LNCAP (cell line): ENCODE results near the gene NEK11.
A peak's percentile ranks its signal among the peaks of the same experiment; 100 is the strongest.

Experiments
- TF ChIP-seq, protein P1 (sequence below): fragments of 450-650 bp; IDR thresholded peaks from 2 replicates; pipeline ENCODE4 v1.5.1; 2017; ENCODE audit warnings: mild to moderate bottlenecking

Gene NEK11

DNA sequence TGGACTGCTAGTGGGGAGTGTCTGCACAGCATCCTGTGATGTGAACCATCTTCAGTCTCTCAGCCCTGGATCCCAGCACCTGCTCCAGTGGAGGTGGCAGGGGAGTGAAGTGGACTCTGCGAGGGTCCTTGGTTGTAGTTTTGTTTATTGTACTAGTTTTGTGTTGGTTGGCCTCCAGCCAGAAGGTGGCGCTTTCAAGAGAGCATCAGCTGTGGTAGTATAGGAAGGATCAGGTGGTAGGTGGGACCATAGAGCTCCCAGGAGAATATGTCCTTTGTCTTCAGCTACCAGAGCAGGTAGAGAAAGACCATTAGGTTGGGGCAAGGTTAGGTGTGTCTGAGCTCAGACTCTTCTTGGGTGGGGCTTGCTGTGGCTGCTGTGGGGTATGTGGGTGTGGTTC lies 20.9 kb downstream of the NEK11 start:
- TF ChIP-seq, protein P1, sequence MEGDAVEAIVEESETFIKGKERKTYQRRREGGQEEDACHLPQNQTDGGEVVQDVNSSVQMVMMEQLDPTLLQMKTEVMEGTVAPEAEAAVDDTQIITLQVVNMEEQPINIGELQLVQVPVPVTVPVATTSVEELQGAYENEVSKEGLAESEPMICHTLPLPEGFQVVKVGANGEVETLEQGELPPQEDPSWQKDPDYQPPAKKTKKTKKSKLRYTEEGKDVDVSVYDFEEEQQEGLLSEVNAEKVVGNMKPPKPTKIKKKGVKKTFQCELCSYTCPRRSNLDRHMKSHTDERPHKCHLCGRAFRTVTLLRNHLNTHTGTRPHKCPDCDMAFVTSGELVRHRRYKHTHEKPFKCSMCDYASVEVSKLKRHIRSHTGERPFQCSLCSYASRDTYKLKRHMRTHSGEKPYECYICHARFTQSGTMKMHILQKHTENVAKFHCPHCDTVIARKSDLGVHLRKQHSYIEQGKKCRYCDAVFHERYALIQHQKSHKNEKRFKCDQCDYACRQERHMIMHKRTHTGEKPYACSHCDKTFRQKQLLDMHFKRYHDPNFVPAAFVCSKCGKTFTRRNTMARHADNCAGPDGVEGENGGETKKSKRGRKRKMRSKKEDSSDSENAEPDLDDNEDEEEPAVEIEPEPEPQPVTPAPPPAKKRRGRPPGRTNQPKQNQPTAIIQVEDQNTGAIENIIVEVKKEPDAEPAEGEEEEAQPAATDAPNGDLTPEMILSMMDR: peak; percentile 11; the same call in 1 of the 2 replicates

DNA sequence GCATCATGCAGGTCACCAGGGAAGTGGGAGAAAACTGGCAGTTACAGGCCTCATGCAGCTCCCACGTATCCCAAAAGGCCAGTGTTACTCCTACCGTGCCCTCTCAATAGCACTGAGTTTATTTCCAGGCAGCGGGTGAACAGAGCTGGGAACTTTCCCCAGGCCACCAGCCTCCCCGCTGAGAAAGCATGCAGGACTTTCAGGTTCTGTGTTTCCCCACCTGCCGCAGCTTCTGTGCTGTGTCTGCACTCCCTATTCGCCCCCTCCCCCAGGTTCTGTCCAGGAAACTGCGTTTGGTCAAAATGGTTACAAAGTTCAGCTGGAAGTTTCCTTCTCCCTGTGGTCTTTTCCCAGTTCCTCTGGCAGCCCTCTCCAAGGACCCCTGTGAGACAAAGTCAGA lies 21.4 kb downstream of the NEK11 start:
- TF ChIP-seq, protein P1: no peak

DNA sequence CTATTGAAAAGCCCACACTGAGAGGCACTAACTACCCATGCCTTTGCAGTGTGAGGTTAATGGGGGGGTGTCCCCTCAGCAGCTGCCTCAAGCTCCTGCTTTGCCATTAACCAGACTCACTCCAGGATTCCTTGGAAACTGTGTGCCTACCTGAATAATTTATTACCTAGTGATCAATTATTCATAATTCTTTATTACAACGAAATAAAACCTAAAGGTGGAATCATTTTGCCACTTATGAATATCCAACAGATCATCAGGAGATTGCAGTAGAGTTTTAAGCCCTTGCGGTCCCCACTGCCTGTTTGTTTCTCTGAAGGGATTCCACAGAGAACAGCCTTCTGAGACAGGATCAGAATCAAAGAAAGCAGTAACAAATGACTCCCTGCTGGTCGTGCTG lies 23.3 kb downstream of the NEK11 start:
- TF ChIP-seq, protein P1: no peak

DNA sequence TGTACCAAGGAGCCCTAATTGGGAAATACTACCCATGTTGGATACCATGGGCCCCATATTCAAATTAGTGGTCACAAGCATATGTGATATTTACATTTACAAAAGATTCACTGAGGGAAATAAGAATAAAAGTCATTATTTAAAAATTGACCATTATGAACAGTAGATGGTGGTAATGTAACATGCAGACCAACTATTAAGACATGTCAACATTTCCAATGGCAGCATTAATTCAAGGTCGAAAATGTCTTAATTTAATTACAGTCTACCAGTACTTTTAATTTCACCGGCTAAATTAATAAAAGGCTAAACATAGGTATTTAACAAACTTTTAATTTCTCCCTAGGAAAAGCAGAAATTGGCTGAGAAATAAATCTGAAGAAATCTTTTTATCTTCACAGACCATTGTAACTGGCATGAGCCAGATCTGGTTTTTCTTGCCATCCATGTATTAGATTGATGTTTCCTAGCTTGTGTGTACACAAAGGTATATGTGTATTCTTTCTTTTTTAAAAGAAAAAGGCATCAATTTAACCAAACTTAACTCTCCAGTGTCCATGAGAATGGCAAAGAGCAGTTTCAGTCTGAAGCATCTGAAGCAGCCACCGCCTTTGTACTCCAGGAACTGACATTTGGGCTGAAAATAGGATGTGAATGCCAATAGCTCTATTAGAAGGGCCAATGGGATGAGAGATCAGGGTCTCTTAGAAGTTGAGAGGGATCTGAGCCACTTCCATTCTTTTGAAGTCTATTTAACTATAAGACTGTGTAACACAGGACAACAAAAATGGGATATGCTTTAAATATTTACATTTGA lies 26.6 kb downstream of the NEK11 start:
- TF ChIP-seq, protein P1: peak; percentile 44

DNA sequence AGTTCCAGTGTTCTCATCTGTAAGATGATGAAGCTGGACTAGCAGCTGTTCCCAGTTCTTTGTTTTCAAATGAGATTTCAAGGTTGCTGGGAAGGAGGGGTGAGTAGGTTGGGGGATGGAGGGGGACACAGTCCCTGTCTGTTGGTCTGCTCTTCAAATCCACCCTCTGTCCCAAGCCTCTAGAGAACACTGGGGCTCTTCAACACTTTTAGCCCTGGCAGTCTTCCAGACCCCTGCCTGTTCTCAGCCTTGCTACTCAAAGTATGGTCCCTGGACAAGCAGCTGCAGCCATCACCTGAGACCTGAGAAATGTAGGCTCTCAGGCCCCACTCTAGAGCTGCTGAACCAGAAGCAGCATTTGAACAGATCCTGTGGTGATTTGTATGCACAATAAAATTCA lies 41.3 kb downstream of the NEK11 start:
- TF ChIP-seq, protein P1: no peak

DNA sequence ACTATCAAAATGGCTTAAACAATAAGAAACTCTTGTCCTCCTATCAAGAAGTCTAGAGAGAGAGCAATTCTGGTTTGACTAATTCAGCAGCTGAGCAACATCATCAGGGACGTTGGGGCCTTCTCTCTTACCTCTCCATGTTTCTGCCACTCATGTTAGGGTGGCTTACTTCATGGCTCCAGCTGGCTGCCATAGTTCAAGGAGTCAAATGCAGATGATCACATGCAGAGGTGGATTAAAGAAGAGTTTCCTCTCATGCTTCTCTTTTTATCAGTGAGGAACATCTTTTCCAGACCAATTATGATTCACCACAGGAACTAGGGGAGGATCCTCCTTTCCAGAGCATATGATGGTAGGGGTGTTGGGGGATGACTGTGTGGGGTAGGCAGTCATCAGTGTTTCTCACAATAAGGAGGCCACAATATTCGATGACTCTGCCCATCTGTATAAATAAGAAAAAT lies 45.5 kb downstream of the NEK11 start:
- TF ChIP-seq, protein P1: no peak

DNA sequence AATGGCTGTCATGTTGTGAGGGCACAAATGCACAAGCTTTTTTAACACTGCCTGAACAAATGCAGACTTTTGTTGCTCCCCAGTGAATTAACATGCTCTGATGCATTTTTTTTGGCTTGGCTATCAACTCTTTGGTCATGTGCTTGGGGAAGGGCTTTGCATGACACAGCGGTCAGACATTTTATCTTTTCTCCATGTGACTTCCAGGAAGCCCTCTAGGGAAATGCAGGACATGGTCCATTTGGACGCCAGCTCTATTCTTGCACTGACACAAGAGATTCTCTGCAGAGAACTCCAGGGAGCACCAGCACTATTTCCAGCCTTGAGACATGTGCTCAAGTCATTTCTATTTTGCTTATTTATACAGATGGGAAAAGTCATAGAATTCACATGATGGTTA lies 46.2 kb downstream of the NEK11 start:
- TF ChIP-seq, protein P1: no peak
